MM.1S (cell line): ENCODE measurements around the gene HS6ST3.

Experiments
- CTCF ChIP-seq: fragments of 300-600 bp; sonication (generic); IDR thresholded peaks from 2 replicates; pipeline ENCODE4 v1.5.1; 2016; ENCODE audit warnings: antibody characterized with exemption, low read length, mixed read lengths
- EZH2 ChIP-seq: fragments of 300-600 bp; sonication (generic); optimal IDR thresholded peaks from 2 replicates; pipeline ENCODE3; 2017; ENCODE audit warnings: low read depth, mild to moderate bottlenecking, antibody characterized with exemption, low read length, mixed read lengths
- EZH2phosphoT487 ChIP-seq: fragments of 300-600 bp; sonication (generic); IDR thresholded peaks from 2 replicates; pipeline ENCODE4 v1.6.1; 2018; ENCODE audit warnings: antibody characterized with exemption, low read length

DNA sequence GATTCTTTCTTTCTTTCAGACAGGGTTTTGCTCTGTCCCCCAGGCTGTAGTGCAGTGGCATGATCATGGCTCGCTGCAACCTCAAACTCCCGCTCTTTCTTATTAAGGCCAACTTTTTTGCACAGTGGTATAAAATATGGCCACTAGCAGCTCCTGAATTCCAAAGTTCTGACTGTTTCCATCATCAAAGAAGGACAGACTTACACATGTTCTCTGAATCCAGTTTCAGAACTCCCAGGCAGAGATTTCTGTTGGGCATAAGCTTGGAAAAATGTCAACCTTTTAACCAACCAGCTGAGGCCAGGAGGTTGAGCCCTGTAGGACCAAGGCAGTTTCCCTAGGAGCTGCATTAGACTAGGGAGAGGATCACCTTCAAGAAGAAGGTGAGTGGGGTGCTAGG is 184.1 kb downstream of the HS6ST3 start:
- no peak for TF ChIP-seq CTCF
- TF ChIP-seq EZH2: no peak
- no peak for TF ChIP-seq EZH2phosphoT487
